KMS-11 (cell line): ENCODE results near the gene RARB.

Source experiments
- H2AFZ ChIP-seq: fragments of 200-600 bp; sonication (generic); 2 replicates; pipeline ENCODE4 v1.6.1; 2016; ENCODE audit warnings: antibody characterized with exemption, mixed run types, low read depth
- H3K27ac ChIP-seq: fragments of 200-600 bp; sonication (generic); 2 replicates; pipeline ENCODE4 v1.6.1; 2016; ENCODE audit warnings: mild to moderate bottlenecking, mixed run types
- H3K27me3 ChIP-seq: fragments of 200-600 bp; sonication (generic); 2 replicates; pipeline ENCODE4 v1.6.1; 2017; ENCODE audit warnings: mild to moderate bottlenecking, low read depth, mixed run types, moderate library complexity; ENCODE audit not compliant: insufficient read depth
- H3K36me3 ChIP-seq: fragments of 200-600 bp; sonication (generic); 2 replicates; pipeline ENCODE4 v1.6.1; 2017; ENCODE audit warnings: mild to moderate bottlenecking, mixed run types; ENCODE audit not compliant: insufficient read depth
- H3K4me1 ChIP-seq: fragments of 200-600 bp; sonication (generic); 2 replicates; pipeline ENCODE4 v1.6.1; 2016; ENCODE audit warnings: mild to moderate bottlenecking, low read depth, mixed run types; ENCODE audit not compliant: poor library complexity, severe bottlenecking
- H3K4me2 ChIP-seq: fragments of 200-600 bp; sonication (generic); 2 replicates; pipeline ENCODE4 v1.7.0; 2016; ENCODE audit warnings: mild to moderate bottlenecking, mixed run types
- H3K4me3 ChIP-seq: fragments of 200-600 bp; sonication (generic); IDR thresholded peaks from 2 replicates; pipeline ENCODE4 v1.6.1; 2017; ENCODE audit warnings: low read depth, low read length, mixed read lengths; ENCODE audit not compliant: insufficient read depth
- H3K79me2 ChIP-seq: fragments of 200-600 bp; sonication (generic); 2 replicates; pipeline ENCODE4 v1.6.1; 2016; ENCODE audit warnings: low read depth, mixed run types; ENCODE audit not compliant: insufficient read depth
- H3K9ac ChIP-seq: fragments of 200-600 bp; sonication (generic); 2 replicates; pipeline ENCODE4 v1.6.1; 2016; ENCODE audit warnings: mild to moderate bottlenecking, mixed run types
- H4K20me1 ChIP-seq: fragments of 200-600 bp; sonication (generic); 2 replicates; pipeline ENCODE4 v1.6.1; 2016; ENCODE audit warnings: mild to moderate bottlenecking, mixed run types; ENCODE audit not compliant: insufficient read depth
- TF ChIP-seq, protein P1 (sequence below): fragments of 200-600 bp; sonication (generic); conservative IDR thresholded peaks from 2 replicates; pipeline ENCODE4 v1.6.1; 2017; ENCODE audit warnings: low read depth, mild to moderate bottlenecking, antibody characterized with exemption, low read length, moderate library complexity, mixed read lengths

The RARB gene

DNA sequence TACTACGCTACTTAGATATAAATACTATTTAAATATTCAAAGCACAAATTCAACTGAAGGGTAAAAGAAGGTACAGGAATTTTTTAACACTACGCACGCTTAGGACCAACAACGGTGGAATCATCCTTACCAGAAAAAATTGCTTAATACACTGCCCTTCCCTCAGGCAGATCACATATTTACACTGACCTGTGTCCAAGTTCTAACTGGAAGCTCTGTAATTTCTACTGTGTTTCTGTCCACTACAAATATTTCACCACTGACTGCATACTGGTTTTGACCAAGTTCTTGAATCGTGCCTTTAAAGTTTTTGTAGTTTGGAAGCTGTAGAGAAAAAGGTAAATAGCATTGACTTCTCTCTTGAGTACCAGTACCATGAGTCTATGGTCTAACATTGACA, 192.4 kb downstream of the RARB start:
- no peak overlapping the region for H3K4me2 ChIP-seq
- H3K27ac ChIP-seq: no peak overlapping the region
- H3K4me3 ChIP-seq: no peak overlapping the region
- no peak overlapping the region for H3K9ac ChIP-seq
- H3K79me2 ChIP-seq: no peaks in the 10 kb centered on the region
- TF ChIP-seq, protein P1, sequence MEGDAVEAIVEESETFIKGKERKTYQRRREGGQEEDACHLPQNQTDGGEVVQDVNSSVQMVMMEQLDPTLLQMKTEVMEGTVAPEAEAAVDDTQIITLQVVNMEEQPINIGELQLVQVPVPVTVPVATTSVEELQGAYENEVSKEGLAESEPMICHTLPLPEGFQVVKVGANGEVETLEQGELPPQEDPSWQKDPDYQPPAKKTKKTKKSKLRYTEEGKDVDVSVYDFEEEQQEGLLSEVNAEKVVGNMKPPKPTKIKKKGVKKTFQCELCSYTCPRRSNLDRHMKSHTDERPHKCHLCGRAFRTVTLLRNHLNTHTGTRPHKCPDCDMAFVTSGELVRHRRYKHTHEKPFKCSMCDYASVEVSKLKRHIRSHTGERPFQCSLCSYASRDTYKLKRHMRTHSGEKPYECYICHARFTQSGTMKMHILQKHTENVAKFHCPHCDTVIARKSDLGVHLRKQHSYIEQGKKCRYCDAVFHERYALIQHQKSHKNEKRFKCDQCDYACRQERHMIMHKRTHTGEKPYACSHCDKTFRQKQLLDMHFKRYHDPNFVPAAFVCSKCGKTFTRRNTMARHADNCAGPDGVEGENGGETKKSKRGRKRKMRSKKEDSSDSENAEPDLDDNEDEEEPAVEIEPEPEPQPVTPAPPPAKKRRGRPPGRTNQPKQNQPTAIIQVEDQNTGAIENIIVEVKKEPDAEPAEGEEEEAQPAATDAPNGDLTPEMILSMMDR: no peak
- H3K4me1 ChIP-seq: no peaks in the 10 kb centered on the region
- H4K20me1 ChIP-seq: no peaks in the 10 kb centered on the region
- H3K36me3 ChIP-seq: no peaks in the 10 kb centered on the region; the same call in 1 of the 2 replicates
- no peaks in the 10 kb centered on the region for H3K27me3 ChIP-seq
- H2AFZ ChIP-seq: no peak overlapping the region

DNA sequence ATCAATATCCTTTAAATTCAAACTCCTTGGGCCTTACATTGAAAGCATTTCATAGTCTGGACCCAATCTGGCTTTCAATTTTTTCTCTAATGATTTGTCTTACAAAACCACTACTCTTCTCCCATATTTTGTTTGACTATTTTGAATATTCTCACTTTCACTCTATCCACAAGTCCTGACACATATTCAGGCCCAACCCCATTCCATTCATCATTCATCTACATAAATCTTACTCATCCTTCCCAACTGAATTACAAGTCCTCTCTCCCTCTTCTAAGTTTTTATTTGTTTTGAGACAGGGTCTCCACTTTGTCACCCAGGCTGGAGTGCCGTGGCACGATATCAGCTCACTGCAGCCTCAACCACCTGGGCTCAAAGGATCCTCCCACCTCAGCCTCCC, 193.0 kb downstream of the RARB start:
- TF ChIP-seq, protein P1: no peak

DNA sequence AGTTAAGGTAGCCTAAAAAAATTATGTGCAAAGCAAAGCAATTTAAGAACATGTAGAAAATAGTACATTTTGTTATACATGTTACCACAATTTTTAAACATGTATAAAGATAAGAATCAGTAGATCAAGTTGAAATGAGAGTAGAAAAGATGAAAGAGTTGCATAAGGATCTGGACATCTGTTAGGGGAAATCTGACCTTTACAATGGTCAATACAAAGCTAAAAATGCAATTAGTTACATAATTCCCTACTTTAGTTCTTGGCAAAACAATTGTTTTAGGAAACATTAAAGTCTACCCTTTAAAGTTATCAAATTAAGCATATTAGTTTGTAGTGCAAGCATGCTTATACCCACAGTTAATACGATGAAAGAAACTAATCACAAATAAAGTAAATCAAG, 203.9 kb downstream of the RARB start:
- Histone ChIP-seq H3K36me3 (no peaks in the 10 kb centered on the region), H3K4me1 (no peaks in the 10 kb centered on the region)
- TF ChIP-seq, protein P1: no peak

More for the DNA sequence above, 193.0 kb downstream of the RARB start:
- H3K79me2 ChIP-seq: no peaks in the 10 kb centered on the region
- no peak overlapping the region for H3K4me2 ChIP-seq
- no peaks in the 10 kb centered on the region for H3K4me1 ChIP-seq
- no peaks in the 10 kb centered on the region for H3K27me3 ChIP-seq
- no peaks in the 10 kb centered on the region; the same call in 1 of the 2 replicates for H3K36me3 ChIP-seq
- no peak overlapping the region for H3K9ac ChIP-seq
- H3K4me3 ChIP-seq: no peak overlapping the region
- H2AFZ ChIP-seq: no peak overlapping the region
- H4K20me1 ChIP-seq: no peaks in the 10 kb centered on the region
- no peak overlapping the region for H3K27ac ChIP-seq

DNA sequence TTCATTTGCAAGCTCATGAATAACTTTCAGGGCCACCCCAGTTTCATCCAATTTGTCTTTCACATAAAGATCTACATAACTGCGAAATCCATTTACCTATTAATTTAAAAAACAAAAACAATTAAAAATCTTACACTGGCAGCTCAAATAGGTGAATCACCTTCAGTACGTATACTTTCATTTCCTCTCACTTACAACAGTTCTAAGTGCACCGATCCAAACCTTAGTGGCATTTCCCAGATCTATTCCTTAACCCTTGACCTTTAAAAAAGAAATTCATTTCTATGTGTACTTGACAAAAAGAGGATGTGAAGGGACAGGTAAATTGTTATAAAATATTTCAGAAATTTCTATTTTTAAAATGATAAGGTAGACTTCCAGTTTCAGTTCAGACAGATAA, 205.9 kb downstream of the RARB start:
- H3K36me3 ChIP-seq: no peaks in the 10 kb centered on the region
- H3K79me2 ChIP-seq: no peaks in the 10 kb centered on the region
- no peak overlapping the region for H3K27ac ChIP-seq
- no peak overlapping the region for H3K9ac ChIP-seq
- no peaks in the 10 kb centered on the region for H4K20me1 ChIP-seq
- no peak overlapping the region for H3K4me3 ChIP-seq
- no peaks in the 10 kb centered on the region for H3K27me3 ChIP-seq
- no peaks in the 10 kb centered on the region for H3K4me1 ChIP-seq
- no peak overlapping the region for H3K4me2 ChIP-seq
- TF ChIP-seq, protein P1: no peak
- H2AFZ ChIP-seq: no peak overlapping the region

More for the DNA sequence above, 203.9 kb downstream of the RARB start:
- H4K20me1 ChIP-seq: no peaks in the 10 kb centered on the region
- H3K79me2 ChIP-seq: no peaks in the 10 kb centered on the region
- H2AFZ ChIP-seq: no peak overlapping the region
- no peak overlapping the region for H3K9ac ChIP-seq
- H3K4me3 ChIP-seq: no peak overlapping the region
- no peak overlapping the region for H3K27ac ChIP-seq
- no peaks in the 10 kb centered on the region for H3K27me3 ChIP-seq
- H3K4me2 ChIP-seq: no peak overlapping the region

DNA sequence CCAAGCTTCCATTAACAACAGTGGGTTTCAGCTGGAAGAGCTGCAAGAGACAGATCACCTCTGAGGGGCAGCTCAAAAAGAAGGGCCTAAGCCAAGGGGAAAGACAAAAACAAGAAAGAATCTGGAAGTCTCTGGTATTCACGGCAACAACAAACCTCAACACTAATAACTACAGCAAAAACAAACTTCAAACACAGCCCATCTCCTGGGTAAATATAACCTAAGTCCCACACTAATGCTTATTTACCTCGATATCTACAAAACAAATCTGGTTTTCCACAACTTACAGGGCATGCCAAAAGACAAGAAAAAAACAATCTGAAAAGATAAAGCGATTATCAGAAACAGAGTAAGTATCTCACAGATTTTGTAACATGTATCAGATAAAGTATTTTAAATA, 207.0 kb downstream of the RARB start:
- no peaks in the 10 kb centered on the region for H3K27me3 ChIP-seq
- H3K79me2 ChIP-seq: no peaks in the 10 kb centered on the region
- H2AFZ ChIP-seq: no peak overlapping the region
- no peak overlapping the region for H3K9ac ChIP-seq
- no peaks in the 10 kb centered on the region for H3K36me3 ChIP-seq
- no peak overlapping the region for H3K4me3 ChIP-seq
- no peaks in the 10 kb centered on the region for H3K4me1 ChIP-seq
- H3K4me2 ChIP-seq: no peak overlapping the region
- TF ChIP-seq, protein P1: no peak
- no peaks in the 10 kb centered on the region for H4K20me1 ChIP-seq
- H3K27ac ChIP-seq: no peak overlapping the region
